CD4-positive, alpha-beta T cell treated with Interleukin-17A for 4 hours (primary cell): ENCODE data around the gene UBE2S.
"Not testable (repeated sequence)": the region's sequence is repeated elsewhere in the genome, so short reads cannot be mapped to it uniquely, and the experiment has no call there.

Experiments
- DNase-seq: peaks from one replicate; pipeline ENCODE4 v3.0.0-alpha.2; 2020; ENCODE audit warnings: mixed read lengths

The UBE2S gene

GRCh38 chr19:55407550-55407799 is at the start of gene UBE2S:
Gene UBE2S (minus strand): TSS chr19:55407788. CDS start chr19:55407589, 199 bp downstream.
- DNase-seq = not testable (repeated sequence)

GRCh38 chr19:55456347-55456746 is 48.8 kb upstream of the UBE2S start:
- no peak for DNase-seq

GRCh38 chr19:55455576-55456235 is 48.1 kb upstream of the UBE2S start:
- DNase-seq = no peak

GRCh38 chr19:55454787-55455243 is 47.2 kb upstream of the UBE2S start:
- peak; percentile 65 for DNase-seq

- DNase-seq = no peak
Measured at GRCh38 chr19:55453511-55454260, 46.1 kb upstream of the UBE2S start.

- peak; percentile 52 for DNase-seq
Measured at GRCh38 chr19:55452749-55453346, 45.3 kb upstream of the UBE2S start.

- DNase-seq = peak; percentile 32
Measured at GRCh38 chr19:55451965-55452748, 44.6 kb upstream of the UBE2S start.

GRCh38 chr19:55451163-55451964 is 43.8 kb upstream of the UBE2S start:
- DNase-seq = peak; percentile 26

- DNase-seq = no peak
Measured at GRCh38 chr19:55449469-55449868, 41.9 kb upstream of the UBE2S start.

- not testable (repeated sequence) for DNase-seq
Measured at GRCh38 chr19:55448175-55448490, 40.5 kb upstream of the UBE2S start.

GRCh38 chr19:55447421-55448174 is 40.0 kb upstream of the UBE2S start:
- no peak for DNase-seq

GRCh38 chr19:55446060-55446459 is 38.5 kb upstream of the UBE2S start:
- no peak for DNase-seq

- no peak for DNase-seq
Measured at GRCh38 chr19:55444646-55445045, 37.1 kb upstream of the UBE2S start.

- DNase-seq = no peak
Measured at GRCh38 chr19:55443824-55444480, 36.4 kb upstream of the UBE2S start.

- no peak for DNase-seq
Measured at GRCh38 chr19:55443045-55443823, 35.6 kb upstream of the UBE2S start, which contains the start of gene SHISA7. Gene SHISA7 (minus strand): TSS chr19:55443300. CDS start chr19:55442863, 437 bp downstream.

- DNase-seq = no peak
Measured at GRCh38 chr19:55442372-55442961, 34.9 kb upstream of the UBE2S start.

GRCh38 chr19:55441692-55442321 is 34.2 kb upstream of the UBE2S start:
- no peak for DNase-seq

- DNase-seq = no peak
Measured at GRCh38 chr19:55441319-55441691, 33.7 kb upstream of the UBE2S start.

- DNase-seq = no peak
Measured at GRCh38 chr19:55440411-55441105, 33.0 kb upstream of the UBE2S start.
